Measurements from ENCODE around the gene MPST.

DNA sequence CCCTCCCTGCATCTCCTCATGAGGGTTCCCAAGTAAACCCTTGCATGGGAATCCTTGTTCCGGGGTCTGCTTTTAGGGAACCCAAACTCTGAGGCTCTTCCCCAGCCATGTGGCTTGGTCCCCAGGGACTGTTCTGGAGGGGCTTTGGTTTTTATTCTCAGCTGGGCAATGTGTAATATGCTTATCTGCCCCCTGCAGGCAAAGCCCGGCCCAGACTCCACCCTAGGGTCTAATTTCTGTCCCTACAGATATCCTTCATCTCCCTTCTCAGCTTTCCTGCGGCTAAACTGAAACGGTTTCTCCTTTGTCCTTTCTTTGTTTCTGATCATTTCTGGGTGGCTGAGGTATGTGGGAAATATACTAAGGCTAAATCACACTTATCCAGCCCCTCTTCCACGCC is 37.4 kb upstream of the MPST start:
- TF ChIP-seq, protein P1, sequence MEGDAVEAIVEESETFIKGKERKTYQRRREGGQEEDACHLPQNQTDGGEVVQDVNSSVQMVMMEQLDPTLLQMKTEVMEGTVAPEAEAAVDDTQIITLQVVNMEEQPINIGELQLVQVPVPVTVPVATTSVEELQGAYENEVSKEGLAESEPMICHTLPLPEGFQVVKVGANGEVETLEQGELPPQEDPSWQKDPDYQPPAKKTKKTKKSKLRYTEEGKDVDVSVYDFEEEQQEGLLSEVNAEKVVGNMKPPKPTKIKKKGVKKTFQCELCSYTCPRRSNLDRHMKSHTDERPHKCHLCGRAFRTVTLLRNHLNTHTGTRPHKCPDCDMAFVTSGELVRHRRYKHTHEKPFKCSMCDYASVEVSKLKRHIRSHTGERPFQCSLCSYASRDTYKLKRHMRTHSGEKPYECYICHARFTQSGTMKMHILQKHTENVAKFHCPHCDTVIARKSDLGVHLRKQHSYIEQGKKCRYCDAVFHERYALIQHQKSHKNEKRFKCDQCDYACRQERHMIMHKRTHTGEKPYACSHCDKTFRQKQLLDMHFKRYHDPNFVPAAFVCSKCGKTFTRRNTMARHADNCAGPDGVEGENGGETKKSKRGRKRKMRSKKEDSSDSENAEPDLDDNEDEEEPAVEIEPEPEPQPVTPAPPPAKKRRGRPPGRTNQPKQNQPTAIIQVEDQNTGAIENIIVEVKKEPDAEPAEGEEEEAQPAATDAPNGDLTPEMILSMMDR (conservative IDR thresholded peaks at IDR 0.05 in 1 of 2, IDR thresholded peaks at IDR 0.05 in 1 of 2; ENCODE audit: low read depth in 1 of 2, low read length in 2 of 2): no peak
- TF ChIP-seq EZH2 (IDR thresholded peaks at IDR 0.05; ENCODE audit: low read length, missing control alignments): no peak

Measured in fibroblast of lung (primary cell).